Activated naive CD4-positive, alpha-beta T cell treated with anti-CD3 and anti-CD28 coated beads, Interleukin-2, amount 50 U/mL, for 72 hours (primary cell): Measurements from ENCODE around the gene USP17L27. TPM values are rescaled to one million over a fixed set of nuclear protein-coding genes. Genes with fewer than 3 reads are reported as not detected.
A peak's percentile ranks its signal among the peaks of the same experiment; 100 is the strongest.
"Not testable (repeated sequence)": the region's sequence is repeated elsewhere in the genome, so short reads cannot be mapped to it uniquely, and the experiment has no call there.

ENCODE experiments used
- ATAC-seq, 2 donors: fragments of 150-1000 bp; cut with Tn5 transposase; 2 replicates each; pipeline ENCODE4 v1.10.0; 2021; ENCODE audit warnings: mild to moderate bottlenecking in 2 of 2, moderate library complexity in 2 of 2
- DNase-seq, 2 donors: peaks; one replicate each; pipeline ENCODE4 v3.0.0; 2021 to 2022; ENCODE audit warnings: low spot score in 2 of 2
- H3K27ac Mint-ChIP-seq, 2 donors: one replicate each; pipeline ENCODE4 v1.8.0; 2022; ENCODE audit warnings: mild to moderate bottlenecking in 2 of 2, mixed read lengths in 2 of 2
- H3K36me3 Mint-ChIP-seq, 2 donors: one replicate each; pipeline ENCODE4 v1.8.0; 2022; ENCODE audit warnings: mixed read lengths in 2 of 2
- H3K9me3 Mint-ChIP-seq, 2 donors: one replicate each; pipeline ENCODE4 v1.8.0; 2022; ENCODE audit warnings: mixed read lengths in 2 of 2
- total RNA-seq, 2 donors: library from RNA; stranded (reverse); gene quantifications; one replicate each; pipeline ENCODE4 v1.2.3, GENCODE V29; 2022

USP17L27 gene
- not detected for total RNA-seq

- H3K9me3 Mint-ChIP-seq, DNase-seq, H3K27ac Mint-ChIP-seq, H3K36me3 Mint-ChIP-seq, ATAC-seq: not testable (repeated sequence)
Measured at GRCh38 chr4:9343848-9344247, at the start of gene USP17L27. Gene USP17L27 (plus strand): TSS chr4:9344148. CDS start chr4:9344148, 0 bp downstream.

- not testable (repeated sequence) for DNase-seq, H3K36me3 Mint-ChIP-seq, H3K9me3 Mint-ChIP-seq, ATAC-seq, H3K27ac Mint-ChIP-seq
Measured at GRCh38 chr4:9324191-9324590, 19.8 kb upstream of the USP17L27 start.

GRCh38 chr4:9324865-9325264 is 19.1 kb upstream of the USP17L27 start, which contains the start of gene USP17L24:
Gene USP17L24 (plus strand): TSS chr4:9325165. CDS start chr4:9325165, 0 bp downstream.
- ATAC-seq, H3K27ac Mint-ChIP-seq, H3K36me3 Mint-ChIP-seq, DNase-seq, H3K9me3 Mint-ChIP-seq: not testable (repeated sequence)

GRCh38 chr4:9329611-9330010 is 14.3 kb upstream of the USP17L27 start, which contains the start of gene USP17L25:
Gene USP17L25 (plus strand): TSS chr4:9329911. CDS start chr4:9329911, 0 bp downstream.
- DNase-seq, H3K27ac Mint-ChIP-seq, H3K9me3 Mint-ChIP-seq, ATAC-seq, H3K36me3 Mint-ChIP-seq: not testable (repeated sequence)

GRCh38 chr4:9334358-9334757 is 9.6 kb upstream of the USP17L27 start, which contains the start of gene USP17L26:
Gene USP17L26 (plus strand): TSS chr4:9334658. CDS start chr4:9334658, 0 bp downstream.
- H3K27ac Mint-ChIP-seq, H3K36me3 Mint-ChIP-seq, H3K9me3 Mint-ChIP-seq, ATAC-seq, DNase-seq: not testable (repeated sequence)

GRCh38 chr4:9339103-9339502 is 4.8 kb upstream of the USP17L27 start, which contains the start of gene USP17L5:
Gene USP17L5 (plus strand): TSS chr4:9339403. CDS start chr4:9339403, 0 bp downstream.
- H3K27ac Mint-ChIP-seq, H3K9me3 Mint-ChIP-seq, H3K36me3 Mint-ChIP-seq, ATAC-seq, DNase-seq: not testable (repeated sequence)

- H3K27ac Mint-ChIP-seq, DNase-seq, H3K36me3 Mint-ChIP-seq, ATAC-seq, H3K9me3 Mint-ChIP-seq: not testable (repeated sequence)
Measured at GRCh38 chr4:9348593-9348992, 4.6 kb downstream of the USP17L27 start, which contains the start of gene USP17L28. Gene USP17L28 (plus strand): TSS chr4:9348893. CDS start chr4:9348893, 0 bp downstream.

GRCh38 chr4:9350866-9351265 is 6.9 kb downstream of the USP17L27 start:
- H3K9me3 Mint-ChIP-seq, ATAC-seq, H3K27ac Mint-ChIP-seq, DNase-seq, H3K36me3 Mint-ChIP-seq: not testable (repeated sequence)

GRCh38 chr4:9353338-9353737 is 9.4 kb downstream of the USP17L27 start, which contains the start of gene USP17L29:
Gene USP17L29 (plus strand): TSS chr4:9353638. CDS start chr4:9353638, 0 bp downstream.
- not testable (repeated sequence) for H3K36me3 Mint-ChIP-seq, H3K27ac Mint-ChIP-seq, H3K9me3 Mint-ChIP-seq, ATAC-seq, DNase-seq

- ATAC-seq, DNase-seq, H3K9me3 Mint-ChIP-seq, H3K36me3 Mint-ChIP-seq, H3K27ac Mint-ChIP-seq: not testable (repeated sequence)
Measured at GRCh38 chr4:9362829-9363228, 18.9 kb downstream of the USP17L27 start, which contains the start of gene USP17L30. Gene USP17L30 (plus strand): TSS chr4:9363129. CDS start chr4:9363129, 0 bp downstream.

- H3K36me3 Mint-ChIP-seq, ATAC-seq, H3K27ac Mint-ChIP-seq, DNase-seq, H3K9me3 Mint-ChIP-seq: not testable (repeated sequence)
Measured at GRCh38 chr4:9379881-9380280, 35.9 kb downstream of the USP17L27 start.

- DNase-seq (peak; percentile 57 to 78), ATAC-seq (peak; percentile 33 to 56)
- H3K27ac Mint-ChIP-seq = peak overlapping the region in 1 of 2 donors; percentile 33
- H3K9me3 Mint-ChIP-seq, H3K36me3 Mint-ChIP-seq: not testable (repeated sequence)
Measured at GRCh38 chr4:9381012-9381534, 37.1 kb downstream of the USP17L27 start.

GRCh38 chr4:9384126-9384525 is 40.2 kb downstream of the USP17L27 start:
- Mint-ChIP-seq H3K27ac (no peak overlapping the region), H3K36me3 (no peaks in the 10 kb centered on the region), H3K9me3 (no peaks in the 10 kb centered on the region)
- no peak for ATAC-seq
- no peak for DNase-seq

GRCh38 chr4:9389001-9389400 is 45.1 kb downstream of the USP17L27 start:
- H3K27ac Mint-ChIP-seq, H3K36me3 Mint-ChIP-seq, ATAC-seq, DNase-seq, H3K9me3 Mint-ChIP-seq: not testable (repeated sequence)
